HL-60 (cell line): ENCODE data around the gene MYCBP2.
"Not testable (repeated sequence)": the region's sequence is repeated elsewhere in the genome, so short reads cannot be mapped to it uniquely, and the experiment has no call there.

Source experiments
- CTCF ChIP-seq: IDR thresholded peaks from one replicate; pipeline ENCODE4 v1.5.1; 2011; ENCODE audit warnings: low read length, control low read depth, inconsistent platforms; ENCODE audit not compliant: insufficient read depth
- REST ChIP-seq: IDR thresholded peaks from 2 replicates; pipeline ENCODE4 v1.6.1; 2012; ENCODE audit warnings: low read depth; ENCODE audit not compliant: insufficient replicate concordance

GRCh38 chr13:77008337-77008736 is 318.6 kb downstream of the MYCBP2 start:
- TF ChIP-seq CTCF, REST: not testable (repeated sequence)
